Suppressor macrophage (primary cell): ENCODE data around the gene ZNF783.
"Not testable (repeated sequence)": the region's sequence is repeated elsewhere in the genome, so short reads cannot be mapped to it uniquely, and the experiment has no call there.

Experiments used
- DNase-seq, 4 experiments: peaks; one replicate each; pipeline ENCODE4 v3.0.0-alpha.2; 2020 to 2022

The ZNF783 gene

DNA sequence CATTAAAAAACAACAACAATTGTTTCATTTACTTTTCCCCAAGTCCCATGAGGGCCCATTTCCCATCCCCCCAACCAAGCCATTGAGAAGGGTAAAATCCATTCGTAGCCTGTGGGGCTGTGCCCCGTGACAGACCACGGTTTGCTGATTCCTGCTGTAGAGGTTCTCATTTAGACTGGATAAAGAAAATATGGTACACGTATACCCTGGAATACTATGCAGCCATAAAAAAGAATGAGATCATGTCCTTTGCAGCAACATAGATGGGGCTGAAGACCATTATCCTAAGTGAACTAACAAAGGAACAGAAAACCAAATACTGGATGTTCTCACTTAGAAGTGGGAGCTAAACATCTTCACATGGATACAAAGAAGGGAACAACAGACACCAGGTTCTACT lies 44.9 kb downstream of the ZNF783 start:
- no peak for DNase-seq

DNA sequence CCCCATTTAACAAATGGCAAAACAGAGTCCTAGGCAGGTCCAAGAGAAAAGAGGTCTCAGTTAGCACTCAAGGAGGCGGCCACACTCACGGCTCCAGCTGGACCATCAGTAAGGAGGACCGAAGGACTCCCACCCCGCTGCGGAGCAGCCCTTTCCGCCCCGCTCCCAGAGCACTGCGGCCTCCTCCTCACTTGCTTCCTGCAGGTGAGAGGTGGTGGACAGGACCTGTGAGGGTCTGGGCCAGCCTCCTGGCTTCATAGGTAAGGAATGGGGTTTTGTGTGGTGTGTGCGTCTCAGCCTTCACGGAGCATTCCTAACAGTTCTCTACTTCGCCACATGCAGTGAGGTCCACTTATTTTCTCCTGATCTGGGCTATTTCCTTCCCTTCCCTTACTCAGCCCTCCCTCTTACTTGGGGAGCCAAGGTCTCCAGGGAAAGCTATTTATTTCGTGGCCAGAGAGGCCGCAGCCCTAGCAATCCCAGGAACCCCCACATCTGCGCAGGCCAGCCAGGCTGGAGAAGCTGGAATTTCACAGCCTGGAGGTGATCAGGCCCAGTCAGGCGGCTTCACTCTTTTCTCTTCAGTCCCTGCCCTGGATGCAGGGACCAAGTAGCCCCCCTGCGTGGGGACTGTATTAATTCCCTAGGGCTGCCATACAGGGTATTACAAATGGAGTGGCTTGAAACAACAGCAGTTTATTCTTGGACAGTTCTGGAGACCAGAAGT lies 45.9 kb downstream of the ZNF783 start:
- DNase-seq, result no peak

DNA sequence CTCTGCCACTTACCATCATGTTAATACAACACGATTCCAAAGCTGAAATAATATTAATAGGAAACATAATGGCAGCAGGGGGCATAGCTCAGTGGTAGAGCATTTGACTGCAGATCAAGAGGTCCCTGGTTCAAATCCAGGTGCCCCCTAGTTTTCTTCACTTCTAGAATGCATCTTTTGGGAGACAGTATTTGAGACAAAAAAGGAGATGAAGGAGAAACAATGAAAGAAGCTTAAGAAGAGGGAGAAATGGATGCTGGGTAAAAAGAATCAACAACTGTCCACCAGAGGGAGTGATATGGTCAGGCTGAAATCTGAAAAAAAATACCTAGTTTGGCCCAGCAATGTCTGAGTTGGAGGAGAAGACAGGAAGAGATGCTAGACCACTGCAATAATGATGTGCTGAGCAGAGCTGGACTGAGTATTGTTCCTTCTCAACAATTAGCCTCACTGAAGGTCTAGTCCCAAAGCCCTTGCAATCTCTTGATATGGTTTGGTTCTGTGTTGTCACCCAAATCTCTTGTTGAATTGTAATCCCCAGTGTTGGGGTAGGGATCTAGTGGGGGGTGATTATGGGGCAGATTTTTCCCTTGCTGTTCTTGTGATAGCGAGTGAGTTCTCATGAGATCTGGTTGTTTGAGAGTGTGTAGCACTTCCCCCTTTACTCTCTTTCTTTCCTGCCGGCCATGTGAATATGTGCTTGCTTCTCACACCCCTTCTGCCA lies 48.3 kb downstream of the ZNF783 start:
- peak; percentile 19 to 55 (median 38) for DNase-seq

DNA sequence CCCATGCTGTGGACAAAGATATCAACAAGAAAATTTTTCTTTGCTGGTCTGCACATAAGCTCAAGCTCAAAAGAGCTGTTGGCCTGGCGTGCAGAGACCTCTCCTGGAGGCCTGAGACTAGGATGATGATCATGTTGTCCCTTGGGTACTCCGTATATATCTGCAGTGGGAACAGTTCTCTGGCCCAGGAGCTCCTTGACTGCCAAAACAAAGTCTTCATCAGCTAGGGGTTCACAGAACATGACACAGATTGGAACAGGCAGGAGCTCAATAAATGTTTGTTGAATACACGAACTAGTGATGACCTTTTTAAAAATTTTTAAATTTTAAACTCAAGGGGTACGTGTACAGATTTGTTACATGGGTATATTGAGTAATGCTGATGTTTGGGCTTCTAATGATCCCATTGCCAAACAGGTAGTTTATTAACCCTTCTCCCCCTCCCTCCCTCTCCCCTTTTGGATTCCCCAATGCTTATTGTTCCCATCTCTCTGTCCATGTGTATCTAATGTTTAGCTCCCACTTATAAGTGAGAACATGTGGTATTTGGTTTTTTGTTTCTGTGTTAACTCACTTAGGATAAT lies 49.1 kb downstream of the ZNF783 start:
- no peak for DNase-seq

DNA sequence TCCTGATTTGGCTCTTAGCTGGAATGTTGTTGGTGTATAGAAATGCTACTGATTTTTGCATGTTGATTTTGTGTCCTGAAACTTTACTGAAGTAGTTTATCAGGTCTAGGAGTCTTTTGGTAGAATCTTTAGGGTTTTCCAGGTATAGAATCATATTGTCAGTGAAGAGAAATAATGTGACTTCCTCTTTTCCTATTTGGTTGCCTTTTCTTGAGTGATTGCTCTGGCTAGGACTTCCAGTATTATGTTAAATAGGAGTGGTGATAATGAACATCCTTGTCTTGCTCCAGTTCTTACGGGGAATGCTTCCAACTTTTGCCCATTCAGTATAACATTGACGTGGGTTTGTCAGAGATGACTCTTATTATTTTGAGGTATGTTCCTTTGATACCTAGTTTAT lies 52.0 kb downstream of the ZNF783 start:
- no peak for DNase-seq

DNA sequence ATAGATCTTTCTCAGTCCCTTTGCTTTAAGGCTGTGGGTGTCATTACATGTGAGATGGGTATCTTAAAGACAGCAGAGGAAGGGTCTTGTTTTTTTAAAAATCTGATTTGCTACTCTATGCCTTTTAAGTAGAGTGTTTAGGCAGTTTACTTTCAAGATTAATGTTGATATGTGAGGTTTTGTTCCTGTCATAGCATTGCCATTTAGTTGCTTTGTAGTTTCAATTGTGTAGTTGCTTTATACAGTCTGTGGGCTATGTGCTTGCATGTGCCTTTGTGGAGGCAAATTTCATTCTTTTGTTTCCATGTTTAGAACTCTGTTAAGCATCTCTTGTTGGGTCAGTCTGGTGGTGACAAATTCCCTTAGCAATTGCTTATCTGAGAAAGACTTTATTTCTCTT lies 54.6 kb downstream of the ZNF783 start:
- no peak for DNase-seq

DNA sequence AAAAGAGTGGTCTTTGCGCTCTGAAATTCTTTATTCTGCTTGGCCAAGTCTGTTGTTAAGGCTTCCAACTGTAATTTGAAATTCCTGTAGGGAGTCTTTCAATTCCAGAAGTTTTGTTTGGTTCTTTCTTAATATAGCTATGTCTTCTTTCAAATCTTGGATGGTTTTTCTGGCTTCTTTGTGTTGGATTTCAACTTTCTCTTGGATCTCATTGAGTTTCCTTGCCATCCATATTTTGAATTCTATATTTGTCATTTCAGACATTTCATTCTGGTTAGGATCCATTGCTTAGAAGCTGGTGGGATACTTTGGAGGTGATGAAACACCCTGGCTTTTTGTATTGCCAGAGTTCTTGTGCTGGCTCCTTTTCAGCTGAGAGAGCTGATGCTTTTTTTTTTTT lies 55.5 kb downstream of the ZNF783 start:
- DNase-seq, result no peak

DNA sequence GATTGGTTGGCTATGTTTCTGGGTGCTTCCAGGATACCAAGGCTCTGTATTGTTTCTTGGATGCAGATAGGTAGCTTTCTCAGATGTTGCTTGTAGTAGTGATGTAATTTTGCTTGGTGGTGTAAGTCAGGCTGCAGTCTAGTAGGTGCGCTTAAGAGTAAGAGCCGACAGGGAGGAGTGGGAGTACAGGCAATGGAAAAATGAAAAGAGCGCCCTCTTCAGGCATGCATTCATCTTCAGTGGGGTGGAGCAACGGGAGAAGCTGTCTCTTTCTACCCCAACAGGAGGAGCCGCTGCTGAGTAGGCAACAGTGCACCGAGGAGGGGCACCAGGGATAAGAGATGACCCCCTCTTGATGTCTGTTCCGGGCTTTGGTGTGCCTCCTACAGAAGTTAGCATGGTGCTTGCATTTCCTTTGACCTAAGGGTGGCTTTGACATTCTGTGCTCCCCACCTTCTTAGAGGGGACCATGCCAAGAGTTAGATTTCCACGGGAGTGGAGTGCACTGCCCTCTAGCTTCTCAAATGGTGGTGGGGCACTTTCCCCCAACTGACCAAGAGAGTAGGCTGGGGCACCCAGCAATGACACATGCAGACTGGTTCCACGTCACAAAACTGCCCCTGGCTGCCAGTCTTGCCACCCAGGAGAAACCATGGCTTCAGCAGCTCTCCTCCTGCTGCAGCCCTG lies 56.1 kb downstream of the ZNF783 start:
- DNase-seq, result no peak

DNA sequence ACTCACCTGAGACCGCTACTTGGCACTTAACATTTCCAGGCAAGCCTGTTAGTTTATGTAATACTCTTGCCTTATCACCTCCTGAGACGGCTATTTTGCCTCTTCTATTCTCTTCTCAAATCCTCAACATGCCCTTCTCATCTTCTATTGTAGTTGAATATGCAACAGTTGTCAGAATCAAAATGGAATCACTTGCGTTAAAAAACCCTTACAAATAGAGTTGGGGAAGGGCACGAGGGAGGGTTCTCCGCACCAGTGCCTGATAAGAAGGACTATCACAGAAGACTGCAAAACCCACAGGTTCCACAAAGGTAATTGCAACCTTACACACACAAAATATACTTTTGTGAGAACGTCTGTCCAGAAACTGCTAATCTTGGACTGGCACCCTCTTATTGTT lies 57.4 kb downstream of the ZNF783 start:
- DNase-seq, result no peak

DNA sequence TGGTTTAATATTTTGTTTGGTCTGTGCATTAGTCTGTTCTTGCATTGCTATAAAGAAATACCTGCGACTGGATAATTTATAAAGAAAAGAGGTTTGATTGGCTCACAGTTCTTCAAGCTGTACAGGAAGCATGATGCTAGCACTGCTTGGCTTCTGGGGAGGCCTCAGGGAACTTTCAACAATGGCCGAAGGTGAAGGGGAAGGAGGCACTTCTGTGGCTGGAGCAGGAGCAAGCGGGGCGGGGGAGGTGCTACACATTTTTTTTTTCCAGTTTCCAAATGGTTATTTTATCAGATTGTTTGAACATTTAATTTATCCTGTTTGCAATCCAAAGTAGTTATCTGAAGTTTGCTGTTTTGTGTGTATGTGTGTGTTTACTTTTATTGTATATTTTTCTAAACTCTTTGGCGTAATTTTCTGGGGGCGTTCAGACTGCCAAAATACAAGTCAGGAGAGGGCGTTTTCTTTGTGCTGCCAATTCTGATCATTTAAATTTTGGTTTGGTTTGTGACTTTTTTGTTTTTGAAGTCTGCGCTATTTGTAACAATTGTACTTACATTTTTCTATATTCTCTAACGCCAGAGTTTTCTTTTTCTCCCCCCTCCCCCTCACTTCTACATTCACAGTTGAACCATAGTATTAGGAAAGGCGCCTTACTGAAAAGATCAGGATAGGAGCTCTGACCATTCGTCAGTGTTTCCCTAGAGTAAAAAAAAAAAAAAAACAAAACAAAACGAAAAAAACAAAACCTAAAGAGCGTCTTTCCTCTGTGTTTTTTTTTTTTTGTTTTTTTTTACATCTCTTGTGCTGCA lies 58.5 kb downstream of the ZNF783 start:
- DNase-seq, result no peak

DNA sequence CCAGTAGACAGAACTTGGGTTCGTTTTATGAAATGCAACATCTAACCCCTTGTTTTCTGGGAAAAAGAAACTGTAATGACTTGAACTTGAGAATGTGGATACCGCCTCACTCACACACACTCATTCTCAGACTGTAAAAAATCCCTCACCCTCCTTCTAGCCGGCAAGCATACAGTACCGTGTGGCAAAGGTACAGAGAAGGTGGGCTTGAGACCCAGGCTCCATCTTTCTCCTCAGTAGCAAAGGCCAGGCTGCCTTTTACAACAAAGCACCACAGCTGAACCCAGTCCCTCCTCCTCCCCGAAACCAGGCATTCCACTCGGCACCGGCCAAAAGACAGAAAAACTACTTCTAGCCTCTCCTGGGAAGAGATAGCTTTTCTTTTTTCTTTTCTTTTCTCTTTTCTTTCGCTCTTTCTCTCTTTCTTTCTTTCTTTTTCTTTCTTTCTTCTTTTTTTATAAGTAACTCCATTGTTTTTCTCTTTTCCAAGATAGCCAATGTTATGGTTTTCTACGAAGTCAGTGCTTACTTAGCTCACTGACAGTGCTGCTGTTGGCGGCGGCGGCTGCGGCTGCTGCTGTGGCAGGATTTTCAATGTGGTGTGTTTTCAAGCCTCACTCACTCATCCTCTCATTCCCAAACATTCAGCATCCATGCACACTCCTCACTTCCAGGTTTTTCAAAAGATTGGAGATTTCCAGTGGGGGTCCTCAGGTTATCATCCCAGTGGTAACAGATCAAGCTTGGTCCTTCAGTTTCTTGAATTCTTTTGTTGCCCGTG lies 59.3 kb downstream of the ZNF783 start:
- DNase-seq, result not testable (repeated sequence)

DNA sequence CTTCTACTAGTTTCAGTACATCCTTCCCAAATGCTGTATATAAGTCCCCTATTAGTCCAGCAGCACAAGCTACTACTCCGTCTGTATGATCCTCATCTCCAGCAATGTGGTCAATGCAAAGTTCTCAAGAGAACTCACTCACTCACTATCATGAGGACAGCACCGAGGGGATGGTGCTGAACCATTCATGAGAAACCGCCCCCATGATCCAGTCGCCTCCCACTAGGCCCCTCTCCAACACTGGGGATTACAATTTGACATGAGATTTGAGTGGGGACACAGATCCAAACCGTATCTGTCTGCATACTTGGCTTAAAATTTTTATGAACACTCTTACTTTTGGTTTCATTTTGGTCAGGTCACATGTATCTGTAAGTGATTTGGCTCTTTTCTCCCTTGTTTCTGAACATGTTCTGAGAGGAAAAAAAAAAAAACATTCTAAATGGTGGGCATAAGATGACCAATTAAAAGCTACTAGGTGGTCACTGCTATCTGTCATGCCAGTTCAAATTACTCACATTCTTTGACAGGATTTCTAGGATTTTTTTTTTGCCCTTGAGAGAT lies 60.1 kb downstream of the ZNF783 start:
- no peak for DNase-seq

DNA sequence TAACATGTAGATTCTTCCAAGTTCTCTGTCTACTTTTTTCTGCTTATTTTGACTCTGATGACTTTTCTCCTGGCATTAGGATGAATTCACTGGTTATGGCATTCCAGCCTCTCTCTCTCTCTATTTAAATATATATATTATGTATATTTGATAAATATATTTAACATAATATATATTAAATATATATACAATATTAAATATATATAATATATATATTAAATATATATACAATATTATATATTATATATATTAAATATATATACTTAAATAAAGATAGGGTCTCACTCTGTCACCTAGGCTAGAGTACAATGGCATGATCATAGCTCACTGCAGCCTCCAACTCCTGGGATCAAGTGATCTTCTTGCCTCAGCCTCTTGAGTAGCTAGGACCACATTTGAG lies 60.7 kb downstream of the ZNF783 start:
- DNase-seq, result no peak

DNA sequence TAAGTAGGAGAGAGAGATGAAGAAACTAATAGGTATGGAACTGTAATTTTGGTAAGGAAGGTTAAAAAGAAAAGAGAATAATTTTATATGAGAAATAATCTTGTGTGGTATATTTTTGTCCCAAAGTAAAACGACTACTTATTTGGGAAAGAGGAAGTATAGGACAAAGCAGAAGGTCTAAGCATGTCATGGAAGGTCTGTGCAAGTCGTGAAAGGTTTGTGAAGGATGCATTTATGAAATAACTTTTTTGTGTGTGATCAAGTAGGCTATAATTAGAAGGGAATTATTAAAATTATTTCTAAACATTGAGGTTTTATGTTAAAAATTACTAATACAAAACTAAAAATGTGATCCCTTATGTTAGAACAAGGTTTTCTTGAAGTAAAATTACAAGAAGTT lies 63.3 kb downstream of the ZNF783 start:
- no peak for DNase-seq

DNA sequence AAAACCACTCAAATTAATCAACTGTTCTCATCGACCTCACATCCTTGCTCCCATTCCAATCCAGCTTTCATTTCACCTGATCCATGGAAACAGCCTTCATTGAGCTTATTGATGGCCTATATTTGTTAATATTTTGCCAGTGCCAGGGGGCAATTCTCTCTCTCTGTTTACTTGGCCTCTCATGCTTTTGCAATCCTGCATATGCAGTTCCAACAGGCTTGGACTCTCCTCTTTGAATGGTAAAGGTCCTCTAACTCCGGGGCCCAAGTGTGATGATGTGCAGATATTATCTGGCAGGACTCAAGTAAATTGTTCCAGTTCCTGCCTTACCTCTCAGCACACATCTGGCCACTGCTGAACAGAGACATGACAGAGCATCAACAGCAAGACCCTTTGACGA lies 67.3 kb downstream of the ZNF783 start:
- DNase-seq, result no peak

DNA sequence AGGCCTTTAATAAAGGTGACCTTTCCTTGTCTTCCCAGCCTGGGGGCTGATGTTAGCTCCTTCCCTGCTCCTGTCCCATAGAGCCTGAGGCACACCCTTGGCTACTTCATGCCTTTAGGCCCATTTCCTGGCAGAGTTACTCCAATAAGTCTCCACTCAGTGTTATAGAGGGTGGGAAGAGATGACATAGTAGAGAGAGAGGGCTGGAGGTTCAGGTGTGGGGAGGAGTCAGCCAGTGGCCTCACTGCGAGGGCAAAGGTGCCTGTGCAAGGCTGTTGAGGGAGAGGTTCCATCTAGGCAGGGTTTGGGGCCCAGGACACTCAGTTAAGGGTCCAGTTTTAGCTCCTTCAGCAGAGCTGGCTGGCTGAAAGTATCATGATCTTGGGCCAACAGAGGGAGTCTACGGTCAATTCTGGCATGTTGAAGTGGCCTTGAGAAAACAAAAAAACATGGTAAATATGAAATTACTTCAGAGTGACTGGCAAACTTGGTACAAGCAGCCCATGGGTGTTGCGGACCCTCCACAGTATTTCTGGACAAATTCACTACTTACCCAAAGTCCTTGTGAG lies 67.9 kb downstream of the ZNF783 start:
- no peak for DNase-seq

DNA sequence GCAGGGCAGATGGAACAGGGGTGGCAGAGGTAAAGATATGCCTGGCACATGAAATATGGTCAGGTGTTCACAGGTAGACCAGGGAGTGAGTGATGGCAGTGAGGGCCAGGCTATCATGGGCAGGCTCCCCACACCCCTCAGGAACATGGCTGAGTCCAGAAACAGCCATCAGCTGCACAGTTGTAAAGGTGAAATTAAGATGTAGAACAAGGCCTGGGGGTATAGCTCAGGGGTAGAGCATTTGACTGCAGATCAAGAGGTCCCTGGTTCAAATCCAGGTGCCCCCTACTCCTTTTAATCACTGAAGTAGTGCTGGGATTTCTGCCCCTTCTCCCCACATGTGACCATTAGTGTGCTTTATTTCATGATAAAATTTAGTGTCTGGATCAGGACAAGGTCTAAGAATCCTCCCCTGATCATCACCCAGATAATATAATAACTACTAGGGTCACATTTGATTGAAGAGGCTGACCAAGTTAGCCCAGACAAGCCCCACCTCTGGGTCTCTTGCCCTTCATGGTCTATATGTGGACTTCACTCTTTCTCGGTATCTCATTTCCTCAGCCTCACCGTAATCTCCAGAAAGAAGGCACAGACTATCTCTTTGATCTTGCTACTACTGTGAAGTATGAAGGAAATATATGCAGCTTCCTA lies 69.0 kb downstream of the ZNF783 start:
- no peak for DNase-seq

DNA sequence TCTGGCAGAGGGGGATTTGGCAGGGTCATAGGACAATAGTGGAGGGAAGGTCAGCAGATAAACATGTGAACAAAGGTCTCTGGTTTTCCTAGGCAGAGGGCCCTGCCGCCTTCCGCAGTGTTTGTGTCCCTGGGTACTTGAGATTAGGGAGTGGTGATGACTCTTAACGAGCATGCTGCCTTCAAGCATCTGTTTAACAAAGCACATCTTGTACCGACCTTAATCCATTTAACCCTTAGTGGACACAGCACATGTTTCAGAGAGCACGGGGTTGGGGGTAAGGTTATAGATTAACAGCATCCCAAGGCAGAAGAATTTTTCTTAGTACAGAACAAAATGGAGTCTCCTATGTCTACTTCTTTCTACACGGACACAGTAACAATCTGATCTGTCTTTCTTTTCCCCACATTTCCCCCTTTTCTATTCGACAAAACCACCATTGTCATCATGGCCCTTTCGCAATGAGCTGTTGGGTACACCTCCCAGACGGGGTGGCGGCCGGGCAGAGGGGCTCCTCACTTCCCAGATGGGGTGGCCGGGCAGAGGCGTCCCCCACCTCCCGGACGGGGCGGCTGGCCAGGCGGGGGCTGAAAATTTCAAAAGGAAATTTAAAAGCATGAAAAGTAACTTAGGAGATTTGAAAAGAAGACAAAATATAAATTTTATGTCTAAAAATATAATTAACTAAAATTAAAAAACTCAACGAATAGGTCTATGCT lies 70.8 kb downstream of the ZNF783 start:
- DNase-seq, result not testable (repeated sequence)

DNA sequence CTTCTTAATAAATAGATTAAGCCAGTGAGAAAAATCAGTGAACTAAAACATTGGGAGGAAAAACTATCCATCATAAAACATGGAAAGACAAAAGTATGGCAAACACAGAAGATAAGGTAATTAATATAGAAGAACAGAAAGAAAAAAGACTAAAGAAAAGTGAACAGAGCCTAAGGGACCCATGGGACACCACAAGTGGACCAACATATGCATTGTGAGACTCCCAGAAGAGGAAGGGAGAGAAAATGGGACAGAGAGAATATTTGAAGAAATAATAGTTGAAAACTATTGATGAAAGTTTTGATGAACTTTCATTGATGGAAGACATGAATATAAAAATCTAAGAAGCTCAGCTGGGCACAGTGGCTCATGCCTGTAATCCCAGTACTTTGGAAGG lies 71.3 kb downstream of the ZNF783 start:
- DNase-seq, result no peak

DNA sequence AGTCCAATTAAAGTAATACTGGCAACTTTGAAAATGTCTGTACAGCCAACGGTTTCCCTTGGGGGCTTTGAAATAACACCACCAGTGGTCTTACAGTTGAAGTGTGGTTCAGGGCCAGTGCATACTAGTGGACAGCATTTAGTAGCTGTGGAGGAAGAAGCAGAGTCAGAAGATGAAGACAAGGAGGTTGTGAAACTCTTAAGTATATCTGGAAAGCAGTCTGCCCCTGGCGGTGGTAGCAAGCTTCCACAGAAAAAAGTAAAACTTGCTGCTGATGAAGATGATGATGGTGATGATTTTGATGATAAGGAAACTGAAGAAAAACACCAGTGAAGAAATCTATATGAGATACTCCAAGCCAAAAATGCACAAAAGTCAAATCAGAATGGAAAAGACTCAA lies 72.2 kb downstream of the ZNF783 start:
- no peak for DNase-seq
